HG03060 (cell line): ENCODE data around the gene NKTR.

Experiments
- ATAC-seq: cut with Tn5 transposase; IDR thresholded peaks from one replicate; pipeline ENCODE4 v1.9.1; 2021; ENCODE audit warnings: low read depth, moderate number of reproducible peaks; ENCODE audit not compliant: unreplicated experiment

Gene NKTR

DNA sequence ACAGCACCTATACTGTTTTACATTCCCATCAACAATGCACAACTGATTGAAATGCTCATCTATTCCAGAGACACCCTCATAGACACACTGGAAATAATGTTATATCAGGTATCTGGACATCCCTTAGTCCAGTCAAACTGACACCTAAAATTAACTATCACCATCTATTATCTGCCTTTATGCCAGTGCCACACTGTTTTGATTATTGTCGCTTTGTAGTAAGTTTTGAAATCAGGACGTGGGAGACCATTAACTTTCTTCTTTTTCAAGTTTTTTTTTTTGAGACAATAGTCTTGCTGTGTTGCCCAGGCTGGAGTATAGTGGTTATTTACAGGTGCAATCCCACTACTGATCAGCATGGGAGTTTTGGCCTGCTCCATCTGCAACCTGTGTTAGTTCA, 75.4 kb downstream of the NKTR start:
- no peak for ATAC-seq

DNA sequence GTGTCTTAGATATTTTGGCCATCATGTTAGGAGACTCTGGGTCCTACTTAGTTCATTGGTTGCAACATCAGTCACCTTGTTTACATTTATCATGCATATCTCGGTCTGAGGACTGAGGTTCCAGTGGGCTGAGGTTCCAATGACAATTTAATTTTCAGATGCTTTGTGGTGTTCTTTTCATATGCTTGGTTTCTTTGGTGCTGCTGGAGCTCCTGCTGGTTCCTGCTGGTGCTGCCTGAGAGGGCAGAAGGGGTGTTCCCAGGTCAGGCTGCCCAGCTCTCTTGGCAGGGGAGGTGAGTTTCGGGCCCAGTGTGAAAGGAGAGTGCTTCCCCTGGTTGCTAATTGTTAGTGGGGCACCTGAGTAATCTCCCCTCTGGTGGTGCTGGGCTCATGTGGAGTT, 78.0 kb downstream of the NKTR start:
- ATAC-seq: no peak

DNA sequence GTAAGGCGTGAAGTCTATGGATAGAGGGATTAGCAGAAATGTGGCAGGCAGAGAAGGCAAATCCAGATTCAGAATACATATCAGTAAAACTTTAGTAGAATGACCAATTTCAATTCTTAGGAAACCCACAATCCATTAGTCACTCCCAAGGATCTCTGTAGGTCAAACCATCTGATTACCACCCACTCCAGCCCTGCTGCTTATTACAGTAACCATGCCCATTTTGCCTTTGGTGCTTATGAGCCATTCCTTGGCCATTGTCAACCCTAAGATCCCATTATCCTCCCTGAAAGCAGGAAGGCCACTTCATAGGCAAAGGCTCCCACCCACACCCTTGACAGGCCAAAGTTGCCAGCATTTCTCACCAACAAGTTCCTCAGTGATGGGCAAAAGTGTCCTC, 79.8 kb downstream of the NKTR start:
- ATAC-seq: no peak

DNA sequence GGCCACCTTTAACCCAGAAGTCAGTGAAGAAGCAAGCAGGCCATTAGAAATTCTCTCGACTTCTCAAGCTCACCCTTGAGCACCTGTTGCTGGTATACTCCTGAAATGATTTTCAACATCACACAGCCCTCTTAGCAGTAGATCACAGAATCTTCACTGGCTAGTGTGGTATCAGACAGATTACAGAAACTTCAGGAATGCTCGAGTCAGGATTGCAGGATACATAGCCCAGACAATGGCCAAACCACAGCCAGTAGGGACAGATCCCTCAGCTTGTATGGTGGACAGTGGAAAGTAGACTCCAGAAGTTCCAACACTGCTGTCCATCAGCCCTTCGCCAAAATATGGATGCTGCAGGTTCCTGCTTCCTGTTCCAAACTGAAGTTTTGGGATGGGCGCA, 80.3 kb downstream of the NKTR start:
- no peak for ATAC-seq

DNA sequence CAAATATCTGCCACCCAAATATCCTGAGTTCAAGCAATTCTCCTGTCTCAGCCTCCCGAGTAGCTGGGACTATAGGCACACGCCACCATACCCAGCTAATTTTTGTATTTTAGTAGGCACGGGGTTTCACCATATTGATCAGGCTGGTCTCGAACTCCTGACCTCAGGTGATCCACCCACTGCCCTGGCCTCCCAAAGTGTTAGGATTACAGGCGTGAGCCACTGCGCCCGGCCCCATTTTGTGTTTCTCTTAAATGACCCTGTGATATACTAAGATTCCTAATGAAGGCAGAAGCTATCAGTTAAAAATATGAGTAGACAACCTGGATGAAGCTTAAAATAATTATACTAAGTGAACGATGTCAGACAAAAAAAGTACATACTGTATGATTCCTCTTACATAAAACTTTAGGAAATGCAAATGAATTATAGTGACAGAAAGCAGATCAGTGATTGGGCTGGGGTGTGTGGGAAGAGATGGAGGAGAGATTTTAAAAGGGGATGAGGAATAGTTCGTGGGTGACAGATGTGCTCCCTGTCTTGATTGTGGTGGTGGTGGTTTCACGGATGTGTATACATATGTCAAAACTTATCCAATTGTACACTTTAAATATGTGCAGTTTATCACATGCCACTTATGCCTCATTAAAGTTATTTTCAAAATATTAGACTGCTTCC, 81.0 kb downstream of the NKTR start:
- no peak for ATAC-seq

DNA sequence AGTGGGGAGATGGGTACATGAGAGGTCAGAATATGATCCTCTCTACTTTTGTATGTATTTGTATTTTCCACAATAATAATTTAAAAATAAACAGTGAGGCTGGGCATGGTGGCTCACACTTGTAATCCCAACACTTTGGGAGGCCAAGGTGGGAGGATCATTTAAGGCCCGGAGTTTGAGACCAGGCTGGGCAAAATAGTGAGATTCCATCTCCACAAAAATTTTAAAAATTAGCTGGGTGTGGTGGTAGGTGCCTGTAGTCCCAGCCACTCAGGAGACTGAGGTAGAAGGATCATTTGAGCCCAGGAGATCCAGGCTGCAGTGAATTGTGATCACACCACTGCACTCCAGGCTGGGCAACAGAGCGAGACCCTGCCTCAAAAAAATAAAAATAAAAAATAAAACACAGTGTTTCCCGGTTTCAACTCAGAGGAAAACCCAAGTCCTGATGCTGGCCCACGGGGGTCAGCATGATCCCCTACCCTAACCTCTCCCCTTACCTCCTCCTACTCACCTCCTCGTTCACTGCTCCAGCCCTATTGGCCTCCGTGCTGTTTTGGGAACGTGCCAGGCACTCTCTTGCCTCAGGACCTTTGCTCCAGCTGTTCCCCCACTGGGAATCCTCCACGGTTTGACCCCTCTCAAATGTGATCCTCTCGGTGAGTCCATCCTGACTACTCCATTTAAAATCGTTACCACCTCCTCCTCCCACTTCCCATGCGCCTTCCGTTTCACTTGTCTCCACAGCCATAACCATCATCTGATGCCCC, 82.0 kb downstream of the NKTR start:
- ATAC-seq: no peak

DNA sequence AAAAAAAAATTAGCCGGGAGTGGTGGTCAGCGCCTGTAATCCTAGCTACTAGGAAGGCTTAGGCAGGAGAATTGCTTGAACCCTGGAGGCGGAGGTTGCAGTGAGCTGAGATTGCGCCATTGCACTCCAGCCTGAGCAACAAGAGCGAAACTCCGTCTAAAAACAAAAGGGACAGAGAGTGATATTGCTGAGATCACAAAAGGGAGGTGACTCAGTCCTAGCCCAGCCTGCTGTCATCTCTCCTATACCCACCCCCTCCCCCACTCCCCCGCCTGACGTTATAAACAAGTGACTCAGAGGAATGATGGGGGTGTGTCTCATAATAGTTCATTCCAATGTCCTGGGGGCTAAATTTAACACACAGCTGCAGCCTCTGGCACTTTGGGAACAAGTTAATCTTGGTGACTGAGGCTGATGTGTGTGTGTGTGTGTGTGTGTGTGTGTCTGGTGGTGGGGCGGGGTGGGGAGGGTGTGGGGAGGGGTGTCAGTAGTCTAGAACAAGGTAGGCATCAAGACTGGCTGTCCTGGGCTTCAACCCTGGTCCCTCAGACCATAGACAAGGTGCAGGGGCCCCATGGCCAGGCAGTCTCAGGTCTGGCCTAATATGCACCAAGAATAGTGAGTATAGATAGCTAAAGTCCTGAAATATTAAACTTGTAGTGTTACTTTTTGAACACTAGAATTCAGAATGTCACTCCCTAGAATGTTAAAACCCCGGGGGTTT, 83.6 kb downstream of the NKTR start:
- no peak for ATAC-seq

DNA sequence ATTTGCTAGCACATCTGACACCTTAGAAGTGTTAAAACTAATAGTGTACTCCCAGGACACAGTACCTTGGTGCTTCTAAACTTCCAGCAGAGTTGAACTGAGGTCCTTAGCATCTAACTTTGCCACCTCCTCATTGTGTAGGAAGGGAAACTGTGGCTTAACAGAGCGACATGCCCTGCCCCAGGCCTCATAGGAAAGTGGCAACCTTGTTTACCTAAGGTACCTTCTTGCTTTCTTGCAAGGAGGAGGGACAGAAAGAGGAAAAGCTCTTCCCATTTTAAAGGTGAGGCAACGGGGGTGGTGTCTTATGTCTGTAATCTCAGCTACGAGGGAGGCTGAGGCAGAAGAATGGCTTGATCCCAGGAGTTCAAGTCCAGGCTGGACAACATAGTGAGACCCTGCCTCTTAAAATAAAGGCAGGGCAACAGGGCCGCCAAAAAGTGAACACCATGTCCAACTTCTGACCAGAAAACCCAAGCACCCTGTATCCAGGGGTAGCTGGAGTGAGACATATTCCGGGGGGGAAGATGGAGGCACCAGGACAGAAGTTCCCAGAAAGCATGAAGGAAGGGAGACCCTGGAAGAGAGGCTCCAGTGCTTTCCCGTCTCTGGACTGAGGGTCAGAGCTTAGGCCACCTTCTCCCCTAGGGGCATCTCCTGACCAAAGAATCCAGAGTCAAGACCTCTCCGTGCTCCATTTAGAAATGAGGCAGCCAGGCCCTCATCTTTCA, 84.3 kb downstream of the NKTR start:
- no peak for ATAC-seq

DNA sequence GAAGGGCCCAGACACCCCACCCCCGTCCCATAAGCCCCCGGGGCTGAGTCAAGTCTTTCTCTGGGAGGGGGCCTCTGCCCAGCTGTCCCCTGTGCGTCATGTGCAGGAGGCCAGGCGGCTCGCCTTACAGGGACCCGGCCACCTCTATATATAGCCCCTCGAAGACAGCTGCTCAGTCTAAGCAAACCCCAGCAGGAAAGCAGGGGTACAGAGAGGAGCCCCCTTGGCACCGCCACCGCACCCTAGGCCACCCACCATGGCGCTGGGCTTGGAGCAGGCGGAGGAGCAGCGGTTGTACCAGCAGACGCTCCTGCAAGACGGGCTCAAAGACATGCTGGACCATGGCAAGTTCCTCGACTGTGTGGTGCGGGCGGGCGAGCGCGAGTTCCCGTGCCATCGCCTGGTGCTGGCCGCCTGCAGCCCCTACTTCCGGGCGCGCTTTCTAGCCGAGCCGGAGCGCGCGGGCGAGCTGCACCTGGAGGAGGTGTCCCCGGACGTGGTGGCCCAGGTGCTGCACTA, 84.9 kb downstream of the NKTR start, which contains the start of gene KLHL40:
TSS of gene KLHL40 (plus strand) at position 175 of the 519 bp plus-strand sequence. CDS start at position 257, 82 bp downstream.
- no peak for ATAC-seq

DNA sequence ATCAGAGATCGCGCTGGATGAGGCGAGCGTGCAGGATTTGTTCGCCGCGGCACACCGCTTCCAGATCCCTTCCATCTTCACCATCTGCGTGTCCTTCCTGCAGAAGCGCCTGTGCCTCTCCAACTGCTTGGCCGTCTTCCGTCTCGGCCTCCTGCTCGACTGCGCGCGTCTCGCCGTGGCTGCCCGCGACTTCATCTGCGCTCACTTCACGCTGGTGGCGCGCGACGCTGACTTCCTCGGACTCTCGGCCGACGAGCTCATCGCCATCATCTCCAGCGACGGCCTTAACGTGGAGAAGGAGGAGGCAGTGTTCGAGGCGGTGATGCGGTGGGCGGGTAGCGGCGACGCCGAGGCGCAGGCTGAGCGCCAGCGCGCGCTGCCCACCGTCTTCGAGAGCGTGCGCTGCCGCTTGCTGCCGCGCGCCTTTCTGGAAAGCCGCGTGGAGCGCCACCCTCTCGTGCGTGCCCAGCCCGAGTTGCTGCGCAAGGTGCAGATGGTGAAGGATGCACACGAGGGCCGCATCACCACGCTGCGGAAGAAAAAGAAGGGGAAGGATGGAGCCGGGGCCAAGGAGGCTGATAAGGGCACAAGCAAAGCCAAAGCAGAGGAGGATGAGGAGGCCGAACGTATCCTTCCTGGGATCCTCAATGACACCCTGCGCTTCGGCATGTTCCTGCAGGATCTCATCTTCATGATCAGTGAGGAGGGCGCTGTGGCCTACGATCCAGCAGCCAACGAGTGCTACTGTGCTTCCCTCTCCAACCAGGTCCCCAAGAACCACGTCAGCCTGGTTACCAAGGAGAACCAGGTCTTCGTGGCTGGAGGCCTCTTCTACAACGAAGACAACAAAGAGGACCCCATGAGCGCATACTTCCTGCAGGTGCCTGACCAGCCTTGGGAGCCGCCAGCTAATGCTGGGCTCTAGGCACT, 85.7 kb downstream of the NKTR start:
- ATAC-seq: no peak

DNA sequence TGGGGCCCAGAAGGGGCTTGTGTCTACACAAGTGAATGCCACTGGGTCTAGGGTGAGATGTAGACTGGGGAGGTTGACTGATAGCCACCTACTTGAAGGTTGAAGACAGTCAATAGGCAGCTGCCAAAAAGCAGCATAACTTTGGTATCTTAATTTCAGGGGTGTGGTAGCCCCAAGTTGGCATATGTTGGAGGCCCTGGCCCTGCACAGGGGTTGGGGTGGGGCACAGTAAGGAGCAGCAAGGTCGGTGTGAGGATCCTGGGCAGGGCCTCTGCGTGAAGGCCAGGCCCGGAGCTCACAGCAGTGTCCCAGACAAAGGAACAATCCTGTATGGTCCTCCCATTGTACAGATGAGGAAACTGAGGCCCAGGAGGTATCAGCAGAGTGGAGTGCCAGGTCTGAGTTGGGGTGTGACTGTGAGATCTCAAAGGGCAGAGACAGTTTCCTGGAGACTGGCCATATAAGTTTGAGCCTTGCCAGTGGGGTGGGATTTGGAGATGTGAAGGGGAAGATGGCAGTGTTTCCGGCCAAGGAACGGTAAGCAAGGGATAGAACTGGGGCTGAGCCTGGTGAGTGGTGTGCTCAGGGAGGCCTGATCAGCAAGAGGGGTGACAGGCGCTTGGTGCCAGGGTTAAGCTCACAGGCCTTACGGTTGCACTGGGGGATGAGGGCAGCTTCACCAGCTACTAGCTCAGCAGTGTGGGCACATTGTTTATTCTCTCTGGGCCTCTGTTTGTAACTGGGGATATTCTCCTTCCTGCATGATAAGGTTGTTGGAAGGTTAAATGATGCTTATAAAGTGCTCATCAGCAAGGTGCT, 86.6 kb downstream of the NKTR start:
- ATAC-seq: no peak

DNA sequence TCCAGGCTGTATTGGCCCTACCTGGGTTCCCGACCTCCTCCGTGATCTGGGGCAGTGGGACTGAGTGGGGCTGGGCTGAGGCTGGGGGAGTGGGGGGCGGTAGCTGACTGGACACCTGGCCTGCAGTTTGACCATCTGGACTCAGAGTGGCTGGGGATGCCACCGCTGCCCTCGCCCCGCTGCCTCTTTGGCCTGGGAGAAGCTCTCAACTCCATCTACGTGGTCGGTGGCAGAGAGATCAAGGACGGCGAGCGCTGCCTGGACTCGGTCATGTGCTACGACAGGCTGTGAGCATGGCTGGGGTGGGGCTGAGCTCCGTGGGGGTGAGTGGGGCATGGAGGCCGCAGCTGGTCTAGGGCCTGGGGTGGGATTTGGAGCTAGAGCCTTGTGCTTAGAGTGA, 87.5 kb downstream of the NKTR start:
- no peak for ATAC-seq

DNA sequence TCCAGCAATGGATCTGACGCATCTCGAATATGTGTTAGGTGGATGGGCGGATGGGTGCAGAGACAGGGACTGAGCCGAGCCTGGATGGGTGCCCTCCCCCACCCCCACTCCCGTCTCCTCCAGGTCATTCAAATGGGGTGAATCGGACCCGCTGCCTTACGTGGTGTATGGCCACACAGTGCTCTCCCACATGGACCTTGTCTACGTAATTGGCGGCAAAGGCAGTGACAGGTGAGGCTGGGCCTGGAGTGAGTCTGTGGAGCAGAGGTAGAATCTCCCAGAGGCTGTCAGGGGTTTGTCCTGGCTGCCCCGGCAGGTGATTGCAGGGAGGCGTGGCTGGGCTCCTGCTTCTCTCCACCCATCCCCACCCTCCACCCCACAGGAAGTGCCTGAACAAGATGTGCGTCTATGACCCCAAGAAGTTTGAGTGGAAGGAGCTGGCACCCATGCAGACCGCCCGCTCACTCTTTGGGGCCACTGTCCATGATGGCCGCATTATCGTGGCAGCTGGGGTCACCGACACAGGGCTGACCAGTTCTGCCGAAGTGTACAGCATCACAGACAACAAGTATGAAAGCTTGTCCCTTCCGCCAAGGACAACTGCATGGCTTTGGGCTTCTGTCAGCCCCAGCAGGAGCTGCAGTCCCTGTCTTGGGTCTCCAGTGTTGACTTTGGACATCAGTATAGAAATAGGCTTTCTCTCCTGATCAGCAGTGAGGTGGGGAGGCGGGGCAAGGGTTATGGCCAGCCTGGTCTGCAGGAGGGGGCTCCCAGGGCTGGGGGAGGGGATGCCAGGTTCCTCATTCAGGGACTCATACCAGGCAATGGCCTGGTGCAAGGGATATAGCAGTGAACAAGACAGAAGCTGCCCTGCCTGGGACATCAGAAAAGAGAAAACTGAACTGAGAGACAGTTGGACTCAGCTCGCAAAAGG, 88.3 kb downstream of the NKTR start:
- ATAC-seq: no peak

DNA sequence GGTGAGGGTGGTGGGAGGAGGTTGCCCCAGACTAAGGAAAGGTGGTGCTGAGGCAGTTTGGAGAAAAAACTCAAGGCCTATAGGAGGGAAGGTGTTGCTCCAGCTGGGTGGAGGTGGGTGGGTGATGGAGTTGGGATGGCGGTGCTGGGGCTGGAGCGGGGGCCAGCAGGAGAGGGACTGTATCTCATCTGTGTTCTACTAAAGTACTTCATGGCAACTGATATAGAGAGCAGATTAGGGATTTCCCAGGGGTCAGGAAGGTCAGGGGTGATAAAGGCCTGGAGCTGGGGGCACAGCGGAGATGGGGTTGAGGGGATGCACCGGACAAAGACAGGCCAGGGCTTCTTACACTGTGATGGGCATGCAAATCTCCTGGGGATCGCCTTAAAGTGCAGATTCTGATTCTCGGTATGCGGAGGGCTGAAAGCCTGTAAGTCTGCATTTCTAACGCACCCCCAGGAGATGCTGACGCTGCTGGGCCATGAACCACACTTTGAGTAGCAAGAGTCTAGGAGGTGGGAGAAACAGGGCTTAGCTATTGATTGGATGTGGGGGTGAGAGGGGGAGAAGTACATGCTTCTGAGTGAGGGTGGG, 89.0 kb downstream of the NKTR start:
- no peak for ATAC-seq

DNA sequence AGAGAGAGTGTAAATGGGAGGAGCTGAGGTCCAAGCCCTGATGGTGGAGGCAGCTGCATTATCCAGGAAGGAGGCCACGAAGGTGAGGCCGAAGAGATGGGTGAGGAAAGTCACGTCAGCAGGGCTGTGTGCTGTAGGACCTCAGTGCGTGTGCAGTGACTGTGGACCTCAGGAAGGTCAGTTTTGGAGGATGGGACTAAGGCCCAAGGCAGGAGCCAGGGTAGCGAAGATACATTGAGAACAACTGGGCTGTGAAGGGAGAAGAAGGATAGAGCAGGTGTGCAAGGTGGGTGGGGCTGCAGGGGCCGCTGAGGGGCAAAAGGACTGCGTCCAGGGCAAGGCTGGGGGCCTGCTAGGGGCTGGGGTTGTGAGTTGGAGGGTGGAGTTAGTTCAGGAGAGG, 89.7 kb downstream of the NKTR start:
- ATAC-seq: no peak

DNA sequence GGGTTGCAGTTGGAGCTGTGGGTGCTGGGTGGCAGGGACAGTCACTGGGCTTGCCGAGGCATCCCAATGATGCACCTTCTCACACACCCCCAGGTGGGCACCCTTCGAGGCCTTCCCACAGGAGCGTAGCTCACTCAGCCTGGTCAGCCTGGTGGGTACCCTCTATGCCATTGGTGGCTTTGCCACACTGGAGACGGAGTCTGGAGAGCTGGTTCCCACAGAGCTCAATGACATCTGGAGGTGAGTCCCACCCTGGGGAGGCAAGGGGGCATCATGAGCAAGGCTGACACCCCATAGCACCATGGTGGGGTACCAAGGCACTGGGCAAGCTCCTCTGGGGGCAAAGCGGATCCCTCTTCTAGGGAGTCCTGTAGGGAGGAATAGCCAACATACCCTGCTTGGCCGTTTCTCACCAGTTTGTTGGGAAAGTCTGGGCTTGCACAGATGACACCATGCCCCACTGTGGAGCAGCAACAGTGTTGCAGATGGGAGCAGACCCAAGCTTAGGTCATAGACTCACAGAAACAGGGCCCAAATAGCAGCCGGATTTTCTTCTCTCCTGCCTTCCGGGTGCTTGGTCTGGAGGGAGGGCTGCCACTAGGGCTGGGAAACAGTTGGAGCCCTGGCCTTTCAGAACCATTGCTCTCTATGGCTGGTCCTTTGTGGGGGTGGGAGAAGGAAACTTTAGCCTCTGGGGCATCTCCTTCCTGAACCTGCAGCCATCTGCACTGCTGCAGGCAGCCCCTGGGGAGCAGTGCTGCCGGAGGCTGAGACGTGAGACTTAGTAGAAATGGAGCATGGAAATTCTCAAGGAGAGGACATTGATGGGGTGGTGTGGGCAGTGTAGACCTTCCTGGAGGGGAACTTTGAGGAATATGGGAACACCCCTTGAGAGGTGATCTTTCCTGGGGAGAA, 90.5 kb downstream of the NKTR start:
- ATAC-seq: no peak
